GM04503 (cell line): Measurements from ENCODE around the gene HOXC4.
"Not testable (repeated sequence)": the region's sequence is repeated elsewhere in the genome, so short reads cannot be mapped to it uniquely, and the experiment has no call there.

ENCODE experiments used
- DNase-seq: peaks from one replicate; pipeline ENCODE4 v3.0.0-alpha.2; 2012; ENCODE audit warnings: low read depth

Gene HOXC4

DNA sequence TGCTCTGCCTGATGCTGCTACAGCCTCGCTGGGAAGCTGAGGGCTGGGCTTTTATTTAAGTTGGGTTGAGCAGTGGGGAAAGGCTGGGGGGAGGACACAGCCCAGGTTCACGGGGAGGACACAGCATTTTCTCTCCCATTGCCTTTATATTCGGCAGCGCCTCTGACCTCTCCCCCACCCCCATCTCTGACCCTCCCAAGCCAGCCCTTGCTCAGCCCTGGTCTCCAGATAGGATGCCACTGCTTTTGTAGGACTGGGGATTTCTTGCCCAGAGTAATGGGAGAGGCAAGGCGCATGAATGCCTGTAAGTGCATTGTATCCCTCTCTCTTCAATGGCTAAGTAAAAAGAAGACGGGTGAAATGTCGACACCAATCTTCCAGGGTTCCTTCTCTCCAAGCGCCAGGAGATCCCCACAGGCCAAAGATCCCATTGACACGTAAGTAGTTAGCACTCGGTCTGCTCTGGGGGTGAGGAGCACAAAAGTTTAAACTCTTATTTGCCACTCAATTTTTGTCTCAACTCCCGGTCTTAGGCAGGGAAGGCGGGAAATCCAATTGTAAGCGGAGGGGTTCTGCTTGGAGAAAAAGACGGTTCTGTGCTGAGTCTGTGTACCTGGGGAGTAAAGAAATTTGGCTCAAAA lies 4.6 kb downstream of the HOXC4 start:
- DNase-seq = no peak

DNA sequence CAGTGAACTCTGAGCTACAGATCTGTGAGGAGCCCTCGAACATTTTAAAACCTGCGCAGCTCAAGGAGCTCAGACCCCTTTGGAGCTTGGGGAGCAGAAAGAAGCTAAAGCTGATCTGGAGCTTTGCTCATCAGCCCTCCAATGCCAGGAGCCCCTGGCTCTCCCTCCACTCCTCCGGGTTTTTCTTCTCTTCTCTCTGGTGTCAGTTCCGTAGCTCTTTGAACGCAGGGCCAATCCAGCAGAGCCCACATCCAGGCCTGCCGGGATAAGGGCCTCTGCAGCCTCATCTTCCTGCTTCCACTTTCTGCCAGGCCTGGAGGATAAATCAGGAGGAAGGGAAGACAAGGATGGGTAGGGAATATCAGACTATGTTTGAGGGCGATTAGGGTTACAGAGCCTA lies 6.0 kb downstream of the HOXC4 start:
- DNase-seq = no peak

DNA sequence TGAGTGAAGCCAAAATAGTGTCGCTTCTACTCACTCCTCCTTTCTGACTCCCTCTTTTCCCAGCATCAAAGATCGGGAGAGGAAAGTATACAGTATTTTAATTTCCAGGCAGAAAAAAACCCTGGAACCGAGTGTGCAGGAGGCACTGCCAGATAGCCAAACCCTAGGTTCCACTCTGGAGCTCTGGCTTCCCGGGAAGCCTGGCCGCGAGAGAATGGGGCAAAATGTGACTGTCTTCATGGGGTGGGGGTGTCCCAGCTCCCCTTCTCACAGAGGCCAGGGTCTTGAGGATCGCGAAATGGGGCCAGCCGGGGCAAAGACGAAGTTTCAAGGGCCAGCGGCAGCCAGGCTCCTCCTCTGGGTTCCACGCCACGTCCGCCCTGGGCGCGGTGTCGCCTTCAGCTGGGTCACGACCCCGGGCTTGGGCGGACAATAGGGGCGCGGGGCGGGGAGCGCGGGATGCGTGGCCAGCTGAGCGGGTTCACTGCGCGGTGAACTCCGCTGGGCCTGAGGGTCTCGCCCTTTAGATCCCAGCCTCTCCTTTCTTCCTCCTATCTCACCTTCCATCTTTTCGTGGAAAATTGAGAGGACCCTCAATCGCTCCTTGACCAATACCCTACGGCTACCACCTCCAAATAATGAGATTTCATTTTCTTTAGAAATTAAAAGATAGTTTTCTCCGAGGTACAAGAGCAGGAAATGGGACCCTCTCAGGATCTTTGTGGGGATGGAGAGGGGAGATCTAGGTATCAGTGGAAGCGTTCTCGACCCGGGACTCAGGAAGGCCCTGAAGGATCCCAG lies 6.7 kb downstream of the HOXC4 start:
- no peak for DNase-seq

DNA sequence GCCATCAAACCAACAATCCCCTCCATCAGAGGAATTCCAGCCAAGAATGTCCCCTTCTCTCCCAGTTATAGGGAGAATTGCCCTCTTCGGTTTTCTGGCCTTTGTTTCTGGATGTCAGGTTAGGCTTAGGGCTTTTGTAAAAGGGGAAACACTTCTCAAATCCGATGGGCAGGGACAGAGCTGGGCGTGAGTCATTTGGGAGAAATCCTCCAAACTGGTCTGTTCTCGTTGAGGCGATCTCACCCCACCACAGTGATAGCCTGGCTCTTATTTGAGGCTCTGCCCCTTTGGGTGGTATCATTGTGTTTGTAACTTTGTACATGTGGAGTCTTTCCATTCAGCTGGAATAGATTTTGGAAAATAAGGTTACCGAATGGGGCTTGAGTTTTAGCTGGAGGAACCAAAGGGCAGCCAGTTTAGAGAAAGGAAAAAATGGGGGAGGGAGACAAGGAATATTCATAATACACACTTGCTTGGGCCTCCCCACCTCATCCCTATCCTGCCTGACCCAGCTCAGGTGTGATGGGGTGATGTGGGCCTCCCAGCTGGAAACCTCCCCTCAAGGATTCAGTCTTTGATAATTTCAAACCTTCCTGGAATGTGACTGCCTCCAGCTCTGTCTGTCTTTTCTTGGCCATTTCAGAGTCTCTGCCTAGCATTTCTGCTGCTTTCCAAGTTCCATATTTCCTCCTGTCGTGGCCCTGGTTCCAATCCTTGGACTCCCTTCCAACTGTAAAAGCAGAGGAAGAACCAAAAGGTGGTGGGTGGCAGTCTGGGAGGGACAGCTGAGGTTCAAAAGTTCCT lies 7.5 kb downstream of the HOXC4 start:
- no peak for DNase-seq

GRCh38 chr12:54065677-54066076 lies 12.0 kb downstream of the HOXC4 start:
- DNase-seq = no peak

GRCh38 chr12:54066408-54066807 lies 12.8 kb downstream of the HOXC4 start:
- DNase-seq = no peak

GRCh38 chr12:54068418-54069070 lies 14.9 kb downstream of the HOXC4 start:
- no peak for DNase-seq

- no peak for DNase-seq
These were observed 18.3 kb downstream of the HOXC4 start for GRCh38 chr12:54071942-54072341.

GRCh38 chr12:54074308-54074707 lies 20.7 kb downstream of the HOXC4 start:
- DNase-seq = no peak

GRCh38 chr12:54075409-54075808 lies 21.8 kb downstream of the HOXC4 start:
- no peak for DNase-seq

GRCh38 chr12:54075974-54076373 lies 22.3 kb downstream of the HOXC4 start:
- no peak for DNase-seq

DNA sequence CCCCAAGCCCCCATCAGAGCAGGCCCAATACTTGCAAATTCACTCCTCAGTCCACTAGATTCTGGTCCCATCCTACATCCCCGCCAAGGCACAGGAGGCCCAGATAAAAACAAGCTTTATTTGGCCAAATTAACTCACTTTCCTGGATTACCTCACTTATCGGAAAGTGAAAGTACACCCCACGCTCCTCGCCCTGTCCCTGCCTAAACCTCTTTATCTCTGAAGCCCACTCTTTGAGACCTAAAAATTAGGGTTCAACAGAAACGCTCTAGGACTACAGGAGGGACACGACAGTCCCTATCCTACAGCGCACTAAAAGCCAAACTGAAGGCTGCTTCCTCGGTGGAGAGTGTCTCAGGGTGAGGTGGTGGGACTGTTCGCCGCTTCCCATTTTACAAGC lies 24.2 kb downstream of the HOXC4 start:
- not testable (repeated sequence) for DNase-seq

DNA sequence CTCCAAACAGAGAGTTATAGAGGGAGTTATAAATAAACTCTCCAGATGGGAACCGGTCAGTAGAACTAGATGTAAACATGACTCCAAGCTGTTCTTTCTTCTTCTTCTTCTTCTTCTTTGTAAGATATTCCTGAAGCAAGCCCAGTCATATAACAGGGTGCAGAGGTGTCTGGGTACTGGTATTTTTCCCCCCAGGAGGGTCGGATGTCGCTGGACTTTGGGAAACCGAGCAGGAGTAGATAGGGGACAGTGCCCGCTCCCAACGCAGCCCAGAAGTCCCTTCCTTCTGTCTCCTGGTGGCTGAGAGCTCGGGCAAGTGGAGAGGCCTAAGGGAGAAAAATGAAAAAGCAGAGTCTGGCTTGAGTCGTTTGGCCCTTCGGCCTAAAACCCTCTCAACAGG lies 25.5 kb downstream of the HOXC4 start:
- not testable (repeated sequence) for DNase-seq

DNA sequence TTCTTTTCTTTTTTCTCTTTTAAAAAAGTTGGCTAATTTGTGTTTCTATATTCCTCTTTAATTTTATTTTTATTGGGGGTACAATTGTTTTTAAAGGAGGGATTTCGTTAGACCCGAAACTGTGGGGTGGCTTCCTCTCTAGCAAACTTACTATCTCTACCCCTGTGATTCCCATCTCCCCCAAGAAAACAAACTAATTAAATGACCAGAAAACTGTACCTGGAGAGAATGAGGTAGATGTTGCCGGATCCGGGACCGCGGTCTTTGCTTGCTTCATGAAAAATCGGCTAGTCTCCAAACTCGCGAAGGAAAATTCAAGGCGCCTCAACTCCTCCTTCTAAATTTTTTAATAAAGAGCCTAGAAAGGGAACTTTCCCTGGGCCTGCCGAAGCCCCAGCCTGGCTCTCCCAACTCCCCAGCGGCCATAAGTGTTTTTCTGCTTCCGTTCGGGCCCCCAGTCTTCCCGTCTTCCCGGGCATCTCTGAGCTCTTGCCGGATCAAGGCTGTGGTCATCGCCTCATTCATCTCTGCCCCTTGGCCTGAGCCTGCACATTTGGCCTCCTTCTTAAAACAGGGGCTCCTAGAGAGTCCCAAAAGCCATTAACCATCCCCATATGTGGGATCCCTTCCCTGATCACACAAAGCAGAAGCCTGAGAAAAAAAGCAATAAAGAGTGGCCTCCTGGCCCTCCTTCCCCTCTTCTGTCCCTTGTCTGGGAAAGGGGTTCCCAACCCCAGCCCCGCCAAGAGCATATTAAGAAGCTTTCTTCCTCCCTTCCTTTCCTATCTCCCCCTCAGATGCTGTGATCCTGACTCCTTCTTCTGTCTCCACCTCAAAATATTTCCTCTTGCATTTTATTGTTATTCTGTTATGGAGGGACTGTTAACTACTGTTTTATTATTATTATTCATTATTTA lies 26.6 kb downstream of the HOXC4 start:
- DNase-seq = not testable (repeated sequence)

- DNase-seq = not testable (repeated sequence)
These were observed 27.4 kb downstream of the HOXC4 start for GRCh38 chr12:54081053-54081514.

DNA sequence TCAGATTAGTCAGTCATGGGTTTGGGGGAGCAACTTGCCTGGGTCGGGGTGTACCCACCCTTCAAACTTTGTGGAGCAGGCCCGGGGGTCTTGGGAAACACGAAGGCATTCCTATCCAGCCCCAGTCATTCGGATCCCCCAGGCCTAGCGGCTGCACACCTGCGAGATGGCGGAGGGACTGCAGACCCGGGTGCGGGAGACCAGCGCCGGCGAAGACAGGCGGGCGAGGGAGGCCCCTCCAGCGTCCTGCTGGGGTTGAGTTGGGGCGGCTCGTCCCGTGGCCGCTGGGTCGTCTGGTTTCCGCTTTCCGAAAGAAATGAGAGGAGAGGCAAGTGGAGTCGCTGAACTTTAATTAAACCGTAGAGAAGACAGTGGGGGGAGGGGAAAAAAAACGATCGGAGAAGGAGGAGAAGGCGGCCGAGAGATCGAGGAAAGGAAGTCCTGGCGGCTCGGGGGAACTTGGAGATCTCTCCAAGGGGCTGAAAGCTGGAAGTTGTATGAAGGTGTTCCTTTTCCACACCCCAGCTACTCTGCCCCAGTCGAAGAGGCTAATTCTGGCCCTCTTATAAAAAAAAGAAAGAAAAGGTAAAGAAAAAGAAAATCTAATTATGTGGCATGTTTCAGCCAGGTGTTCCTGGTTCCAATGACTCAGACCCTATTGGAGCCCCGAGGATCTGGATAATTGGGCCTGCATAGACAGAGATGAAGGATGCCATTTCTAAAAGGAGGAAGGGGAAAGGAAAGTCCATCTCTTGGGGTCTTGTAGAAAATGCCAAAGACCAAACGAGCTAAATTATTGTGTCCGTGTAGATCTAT lies 28.2 kb downstream of the HOXC4 start:
- not testable (repeated sequence) for DNase-seq

DNA sequence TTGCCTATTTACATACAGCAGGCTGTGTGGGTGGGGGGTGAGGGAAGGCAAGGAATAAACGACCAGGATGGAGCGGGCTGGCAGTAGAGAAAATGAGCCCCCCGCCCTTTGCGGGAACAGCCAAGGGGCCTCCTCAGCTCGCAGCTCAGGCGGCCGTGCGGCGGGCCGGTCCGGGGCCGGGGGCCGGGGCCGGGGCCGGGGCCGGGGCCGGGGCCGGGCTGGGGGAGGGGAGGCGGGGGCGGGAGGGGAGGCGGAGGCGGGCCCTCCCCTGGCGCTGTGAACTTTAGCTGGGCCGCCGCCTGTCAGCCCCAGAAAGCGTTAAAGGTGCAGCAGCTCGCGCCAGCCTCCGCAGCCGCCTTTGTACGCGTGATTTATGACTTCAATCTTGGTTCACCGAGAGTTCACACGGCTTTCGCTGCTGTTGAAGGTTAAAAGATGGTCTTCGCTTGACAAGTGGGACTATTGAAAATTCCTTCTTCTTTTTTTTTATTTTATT lies 28.8 kb downstream of the HOXC4 start:
- DNase-seq = no peak

DNA sequence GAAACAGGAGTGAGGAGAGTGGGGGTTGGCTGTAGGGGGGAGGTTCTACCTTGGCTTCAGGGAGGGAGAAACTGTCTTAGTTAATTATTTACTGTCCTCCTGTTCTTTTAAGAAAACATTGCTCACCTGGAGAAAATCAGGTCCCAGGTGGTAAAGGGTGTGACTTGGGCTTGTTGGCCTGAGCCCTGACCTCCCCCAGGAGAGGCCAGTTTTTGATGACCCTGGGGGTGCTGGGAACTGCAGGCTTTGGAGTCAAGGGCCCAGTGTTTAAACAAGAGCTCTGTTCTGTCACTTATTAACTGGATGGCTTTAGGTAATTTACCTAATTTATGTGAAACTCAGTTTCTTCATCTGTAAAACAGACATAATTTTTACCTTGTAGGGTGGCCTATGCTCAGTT lies 34.4 kb downstream of the HOXC4 start:
- not testable (repeated sequence) for DNase-seq

- not testable (repeated sequence) for DNase-seq
These were observed 35.8 kb downstream of the HOXC4 start for GRCh38 chr12:54089465-54089864.

DNA sequence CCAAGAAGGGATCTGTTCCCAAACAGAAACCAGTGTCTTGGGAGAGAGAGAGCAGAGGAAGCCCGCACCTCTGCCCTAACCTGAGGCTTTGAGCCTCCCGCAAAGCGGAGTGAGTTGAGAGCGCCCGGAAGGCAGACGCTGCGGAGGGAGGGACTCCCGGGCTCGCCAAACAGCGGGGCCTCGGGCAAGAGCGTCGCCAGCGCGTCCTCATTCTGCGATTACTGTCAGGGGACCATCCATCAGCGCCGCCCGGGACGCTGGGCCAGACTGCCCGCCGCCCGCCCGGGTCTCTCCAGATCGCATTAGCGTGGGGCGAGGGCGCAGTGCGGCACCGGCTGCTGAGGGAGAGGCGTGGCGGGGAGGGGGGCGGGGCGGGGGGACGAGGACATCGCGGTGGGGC lies 36.7 kb downstream of the HOXC4 start:
- DNase-seq = not testable (repeated sequence)
